Measurements from ENCODE around the gene SLC16A11.

The SLC16A11 gene

DNA sequence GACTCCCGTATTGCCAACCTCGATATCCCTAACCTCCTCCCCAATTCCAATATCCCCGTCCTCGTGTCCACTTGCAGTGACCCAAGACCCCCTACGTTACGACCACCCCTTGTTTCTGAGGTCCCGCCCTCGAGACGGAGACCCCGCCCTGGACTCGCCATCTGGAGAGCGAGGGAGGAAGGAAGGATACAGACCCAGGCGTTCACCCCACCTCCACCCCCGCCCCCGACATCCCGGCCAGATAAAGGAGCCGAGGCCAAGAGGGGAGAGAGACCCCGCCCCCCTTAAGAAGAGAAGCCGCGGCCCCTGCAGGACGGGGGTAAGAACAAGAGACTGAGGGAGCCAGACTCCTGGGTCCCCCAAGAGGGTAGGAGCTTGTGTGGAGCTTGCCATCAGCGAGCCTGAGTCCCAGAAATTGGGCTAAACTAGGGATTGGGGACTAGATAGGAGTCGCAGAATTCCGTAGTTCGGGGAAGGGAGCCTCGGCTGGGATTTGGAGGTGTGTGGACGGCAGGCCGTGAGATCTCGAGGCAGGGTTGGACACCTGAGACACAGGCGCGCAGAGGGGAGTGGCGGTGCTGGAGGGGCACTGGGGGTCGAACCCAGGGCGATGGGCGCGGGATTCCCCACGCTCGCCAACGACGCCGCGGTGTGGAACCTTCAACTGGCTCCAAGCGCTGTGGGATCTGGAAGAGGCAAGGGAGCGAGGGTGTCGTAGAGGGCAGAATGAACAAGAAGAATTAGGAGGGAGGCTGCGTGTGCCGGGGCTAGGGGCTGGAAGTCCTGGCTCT is 20.9 kb downstream of the SLC16A11 start, which contains the start of gene BCL6B:
TSS of gene BCL6B (plus strand) at position 270 of the 791 bp plus-strand sequence. CDS start 622 bp downstream, outside the sequence.
- H3K27ac ChIP-seq (ENCODE audit: low read depth, low read length) = no peak within 1 kb of the TSS
- WGBS = 21% methylated on average over 42 of the region's 47 CpGs
- H3K27me3 ChIP-seq (ENCODE audit: insufficient read depth, low read length) = peaks cover 38% of the 10 kb centered on the region
- no peaks in the 10 kb centered on the region for H3K36me3 ChIP-seq (ENCODE audit: insufficient read depth, low read length)
- H3K9ac ChIP-seq (ENCODE audit: low read depth, low read length) = peak within 1 kb of the TSS; percentile 4; the same call in 1 of the 2 replicates
- no peaks in the 10 kb centered on the region for H3K9me3 ChIP-seq (ENCODE audit: insufficient read depth, low read depth, low read length)
- peak within 1 kb of the TSS; percentile 50 for H3K4me3 ChIP-seq (ENCODE audit: low read length)
- peaks cover 4% of the 10 kb centered on the region; the same call in 1 of the 2 replicates for H3K4me1 ChIP-seq (ENCODE audit: insufficient read depth, low read length)

DNA sequence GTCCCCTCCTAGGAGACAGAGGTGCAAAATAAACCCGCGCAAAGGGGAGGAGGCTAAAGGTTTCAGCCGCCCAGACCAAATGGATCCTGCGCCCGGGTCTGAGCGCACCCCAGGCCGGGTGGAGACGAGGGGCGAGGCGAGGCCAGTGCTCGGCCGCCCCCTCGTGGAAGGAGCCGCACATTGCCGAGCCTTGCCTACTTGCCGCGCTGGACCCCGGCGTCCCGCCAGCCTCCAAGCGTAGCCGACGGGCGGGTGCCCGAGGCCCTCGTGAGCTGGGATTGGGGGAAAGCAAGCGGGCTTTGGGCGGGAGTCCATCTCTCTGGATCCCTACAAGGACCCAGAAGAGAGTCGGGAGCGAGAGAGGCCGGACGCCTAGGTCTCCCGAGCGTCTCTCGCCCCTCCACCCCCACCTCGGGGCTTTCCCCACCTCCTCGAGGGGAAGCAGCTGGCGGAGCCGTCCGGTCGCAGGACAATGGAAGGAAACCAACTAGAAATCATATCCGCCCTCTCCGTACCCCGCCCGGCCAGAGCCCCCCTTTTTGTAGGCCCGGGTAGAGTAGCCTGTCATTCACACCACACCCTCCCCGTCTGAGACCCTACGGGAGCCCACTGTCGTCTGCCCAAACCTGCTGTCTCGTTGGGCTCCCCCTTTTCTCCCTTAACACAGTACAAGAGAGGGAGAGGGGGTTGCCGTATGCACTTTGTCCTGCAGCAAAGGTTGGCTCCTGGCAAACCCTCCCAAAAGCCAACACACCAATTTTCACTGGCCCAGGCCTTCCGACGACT is 21.7 kb downstream of the SLC16A11 start:
- Histone ChIP-seq H3K36me3 (ENCODE audit: insufficient read depth, low read length) (no peaks in the 10 kb centered on the region), H3K9me3 (ENCODE audit: insufficient read depth, low read depth, low read length) (no peaks in the 10 kb centered on the region), H3K27me3 (ENCODE audit: insufficient read depth, low read length) (peaks cover 38% of the 10 kb centered on the region), H3K4me1 (ENCODE audit: insufficient read depth, low read length) (peaks cover 4% of the 10 kb centered on the region; the same call in 1 of the 2 replicates), H3K4me3 (ENCODE audit: low read length) (peak overlapping the region; percentile 50), H3K27ac (ENCODE audit: low read depth, low read length) (no peak overlapping the region), H3K9ac (ENCODE audit: low read depth, low read length) (0 out of 2 replicates have a peak overlapping the region, but pooled peaks have one; percentile 4)
- 7% methylated on average over 53 of the region's 53 CpGs for WGBS

DNA sequence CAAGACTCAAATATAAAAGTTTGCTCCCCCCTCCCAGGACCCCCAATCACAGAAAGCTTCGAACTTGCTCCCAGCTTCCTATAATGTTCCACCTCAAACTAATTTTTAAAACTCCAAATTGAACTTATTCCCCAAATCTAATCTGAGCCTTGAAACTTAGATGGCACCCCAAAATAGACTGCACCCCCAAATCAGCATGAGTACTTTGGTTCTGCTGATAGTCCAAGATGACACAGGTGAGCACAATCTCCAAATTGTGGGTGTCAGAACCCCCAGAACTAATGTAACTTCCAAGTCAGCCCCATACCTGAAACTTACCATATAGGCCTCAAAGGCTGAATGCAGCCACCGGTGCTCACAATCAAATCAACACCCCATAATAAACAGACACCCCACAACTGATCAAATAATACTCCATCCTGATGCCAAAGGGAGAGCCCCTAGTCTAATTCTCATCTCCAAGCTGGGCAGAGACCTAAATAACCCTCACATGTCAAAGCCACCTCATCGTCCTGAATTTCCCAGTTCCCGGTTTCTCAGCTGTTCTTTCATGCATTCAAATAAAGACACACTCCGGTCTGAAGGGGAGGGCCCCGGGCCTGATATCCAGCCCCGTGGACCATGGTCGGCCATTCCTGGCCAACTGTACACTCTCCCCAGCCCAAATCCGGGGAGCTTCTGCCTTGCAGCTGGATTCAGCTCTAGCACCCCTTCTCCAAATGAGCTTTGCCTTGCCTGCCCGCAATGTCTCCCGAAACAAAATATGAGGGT is 22.8 kb downstream of the SLC16A11 start:
- H3K9me3 ChIP-seq (ENCODE audit: insufficient read depth, low read depth, low read length) = no peaks in the 10 kb centered on the region
- H3K36me3 ChIP-seq (ENCODE audit: insufficient read depth, low read length) = peaks cover 8% of the 10 kb centered on the region; the same call in 1 of the 2 replicates
- no peak overlapping the region for H3K9ac ChIP-seq (ENCODE audit: low read depth, low read length)
- H3K4me3 ChIP-seq (ENCODE audit: low read length) = peak overlapping the region; percentile 50; the same call in 1 of the 2 replicates
- peaks cover 38% of the 10 kb centered on the region for H3K27me3 ChIP-seq (ENCODE audit: insufficient read depth, low read length)
- WGBS = 79% methylated on average over 11 of the region's 11 CpGs
- H3K27ac ChIP-seq (ENCODE audit: low read depth, low read length) = no peak overlapping the region
- peaks cover 4% of the 10 kb centered on the region; the same call in 1 of the 2 replicates for H3K4me1 ChIP-seq (ENCODE audit: insufficient read depth, low read length)

DNA sequence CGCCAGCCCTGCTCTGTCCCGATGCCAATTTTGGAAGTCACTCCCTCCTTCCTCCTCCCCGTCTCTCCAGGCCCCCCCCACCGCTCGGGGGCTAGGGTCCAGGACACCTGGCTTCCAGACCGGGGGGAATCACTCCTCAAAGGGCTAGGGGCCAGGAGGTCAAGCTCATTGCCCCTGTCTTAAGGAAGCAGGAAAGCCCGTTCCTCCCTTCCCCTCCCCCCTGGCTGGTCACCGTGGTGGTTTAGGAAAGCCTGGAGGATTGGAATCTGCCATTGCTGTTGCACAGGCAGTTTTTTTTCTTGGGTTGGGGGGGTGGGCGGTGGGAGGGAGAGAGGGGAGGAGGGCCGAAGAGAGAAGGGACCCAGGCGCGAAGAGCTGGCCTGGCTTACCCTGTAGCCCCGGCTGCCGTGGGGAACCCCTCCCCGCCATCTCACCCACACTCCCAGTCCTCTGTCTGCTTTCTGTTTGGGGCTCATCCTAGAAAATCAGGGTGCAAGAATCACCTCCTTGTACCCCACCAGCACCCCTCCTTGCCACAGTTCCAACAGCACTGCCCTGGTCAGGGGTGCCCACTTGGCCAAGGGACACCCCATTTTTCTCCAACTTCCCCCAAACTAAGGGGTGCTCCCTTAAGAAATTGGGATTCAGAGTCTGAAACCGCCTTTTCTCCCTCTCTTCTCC is 23.9 kb downstream of the SLC16A11 start:
- peak overlapping the region; percentile 71 for H3K9ac ChIP-seq (ENCODE audit: low read depth, low read length)
- peaks cover 38% of the 10 kb centered on the region for H3K27me3 ChIP-seq (ENCODE audit: insufficient read depth, low read length)
- H3K4me1 ChIP-seq (ENCODE audit: insufficient read depth, low read length) = peaks cover 4% of the 10 kb centered on the region; the same call in 1 of the 2 replicates
- WGBS = 22% methylated on average over 11 of the region's 16 CpGs
- H3K36me3 ChIP-seq (ENCODE audit: insufficient read depth, low read length) = peaks cover 10% of the 10 kb centered on the region; the same call in 1 of the 2 replicates
- no peaks in the 10 kb centered on the region for H3K9me3 ChIP-seq (ENCODE audit: insufficient read depth, low read depth, low read length)
- H3K4me3 ChIP-seq (ENCODE audit: low read length) = peak overlapping the region; percentile 54
- H3K27ac ChIP-seq (ENCODE audit: low read depth, low read length) = peak overlapping the region; percentile 53; the same call in 1 of the 2 replicates

DNA sequence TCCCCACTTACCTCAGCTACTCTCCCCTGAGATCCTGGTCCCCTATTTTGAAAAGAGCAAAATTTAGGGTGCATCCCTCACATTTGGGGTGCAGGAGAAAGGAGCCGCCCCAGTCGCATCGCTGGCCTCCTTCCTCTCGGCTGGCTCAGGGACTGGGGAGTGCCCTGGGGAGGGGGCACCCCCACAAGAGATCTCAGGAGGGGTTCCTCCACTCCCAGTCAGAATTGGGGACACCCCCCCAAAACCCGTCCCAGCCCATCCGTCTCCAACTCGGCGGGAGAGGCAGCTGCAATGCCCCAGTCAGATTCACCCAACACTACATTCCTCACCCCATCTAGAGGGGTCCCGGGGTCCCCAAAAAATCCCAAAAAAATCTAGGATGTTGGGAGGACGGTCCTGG is 24.5 kb downstream of the SLC16A11 start:
- H3K9ac ChIP-seq (ENCODE audit: low read depth, low read length) = peak overlapping the region; percentile 71

DNA sequence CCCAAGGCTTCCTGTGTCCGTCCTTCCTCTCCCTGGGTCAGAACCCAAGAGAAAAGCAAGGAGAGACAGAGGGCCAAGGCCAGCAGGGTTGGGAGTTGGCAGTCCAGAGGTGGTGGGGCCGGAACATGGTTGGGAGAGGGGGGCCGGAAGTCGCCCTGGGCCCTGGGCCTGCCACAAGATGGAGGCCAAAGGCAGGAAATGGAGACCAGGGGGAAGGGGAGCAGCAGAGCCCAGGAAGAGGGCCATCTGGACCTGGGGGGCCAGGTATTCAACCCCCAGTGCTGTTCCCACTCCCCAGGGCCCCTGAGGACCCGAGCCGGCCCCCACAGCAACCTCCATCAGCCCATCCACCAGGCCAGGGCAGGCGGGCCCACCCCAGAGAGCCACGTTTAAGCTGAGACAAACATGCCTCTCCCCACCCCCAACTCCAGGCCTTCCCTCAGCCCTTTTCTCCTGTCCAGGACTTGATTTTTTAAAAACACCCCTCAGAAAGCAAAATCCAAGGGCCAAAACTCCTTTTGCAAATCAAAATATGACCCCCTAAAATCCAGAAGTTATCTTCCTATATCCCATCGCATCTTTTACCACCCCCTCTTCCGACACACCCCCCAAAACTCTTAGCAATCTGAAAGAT is 25.4 kb downstream of the SLC16A11 start:
- no peak overlapping the region for H3K27ac ChIP-seq (ENCODE audit: low read depth, low read length)

More for the DNA sequence above, 24.5 kb downstream of the SLC16A11 start:
- Histone ChIP-seq H3K27me3 (ENCODE audit: insufficient read depth, low read length) (peaks cover 38% of the 10 kb centered on the region), H3K4me1 (ENCODE audit: insufficient read depth, low read length) (peaks cover 4% of the 10 kb centered on the region; the same call in 1 of the 2 replicates), H3K9me3 (ENCODE audit: insufficient read depth, low read depth, low read length) (no peaks in the 10 kb centered on the region), H3K27ac (ENCODE audit: low read depth, low read length) (peak overlapping the region; percentile 53; the same call in 1 of the 2 replicates), H3K4me3 (ENCODE audit: low read length) (peak overlapping the region; percentile 54), H3K36me3 (ENCODE audit: insufficient read depth, low read length) (peaks cover 10% of the 10 kb centered on the region; the same call in 1 of the 2 replicates)
- 72% methylated on average over 10 of the region's 10 CpGs for WGBS

DNA sequence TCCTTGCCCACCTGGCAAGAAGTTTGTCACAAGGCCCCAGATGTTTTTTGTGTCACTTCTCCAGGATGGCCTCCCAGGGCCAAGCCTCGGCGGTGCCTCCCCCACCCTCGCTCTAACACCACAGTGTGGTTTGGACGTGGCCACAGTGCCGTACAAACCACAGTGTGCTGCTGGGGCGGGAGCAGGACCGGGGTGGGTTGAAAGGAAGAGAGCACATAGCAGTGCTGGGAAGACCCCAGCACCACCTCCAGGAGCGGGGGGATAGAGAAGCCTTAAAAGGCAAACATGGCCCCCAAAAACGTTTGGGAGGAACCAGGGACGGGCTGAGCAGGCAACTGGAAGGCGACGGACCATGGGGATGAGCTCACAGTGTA is 26.1 kb downstream of the SLC16A11 start:
- H3K4me1 ChIP-seq (ENCODE audit: insufficient read depth, low read length) = peaks cover 8% of the 10 kb centered on the region
- no peaks in the 10 kb centered on the region for H3K9me3 ChIP-seq (ENCODE audit: insufficient read depth, low read depth, low read length)
- no peak overlapping the region for H3K27ac ChIP-seq (ENCODE audit: low read depth, low read length)
- peaks cover 10% of the 10 kb centered on the region; the same call in 1 of the 2 replicates for H3K36me3 ChIP-seq (ENCODE audit: insufficient read depth, low read length)
- H3K9ac ChIP-seq (ENCODE audit: low read depth, low read length) = no peak overlapping the region
- H3K27me3 ChIP-seq (ENCODE audit: insufficient read depth, low read length) = peaks cover 27% of the 10 kb centered on the region
- H3K4me3 ChIP-seq (ENCODE audit: low read length) = no peak overlapping the region
- 93% methylated on average over 12 of the region's 12 CpGs for WGBS

More for the DNA sequence above, 25.4 kb downstream of the SLC16A11 start:
- Histone ChIP-seq H3K4me3 (ENCODE audit: low read length) (no peak overlapping the region), H3K9ac (ENCODE audit: low read depth, low read length) (no peak overlapping the region), H3K4me1 (ENCODE audit: insufficient read depth, low read length) (peaks cover 8% of the 10 kb centered on the region), H3K9me3 (ENCODE audit: insufficient read depth, low read depth, low read length) (no peaks in the 10 kb centered on the region), H3K36me3 (ENCODE audit: insufficient read depth, low read length) (peaks cover 10% of the 10 kb centered on the region; the same call in 1 of the 2 replicates), H3K27me3 (ENCODE audit: insufficient read depth, low read length) (peaks cover 33% of the 10 kb centered on the region)
- WGBS = 83% methylated on average over 10 of the region's 10 CpGs

DNA sequence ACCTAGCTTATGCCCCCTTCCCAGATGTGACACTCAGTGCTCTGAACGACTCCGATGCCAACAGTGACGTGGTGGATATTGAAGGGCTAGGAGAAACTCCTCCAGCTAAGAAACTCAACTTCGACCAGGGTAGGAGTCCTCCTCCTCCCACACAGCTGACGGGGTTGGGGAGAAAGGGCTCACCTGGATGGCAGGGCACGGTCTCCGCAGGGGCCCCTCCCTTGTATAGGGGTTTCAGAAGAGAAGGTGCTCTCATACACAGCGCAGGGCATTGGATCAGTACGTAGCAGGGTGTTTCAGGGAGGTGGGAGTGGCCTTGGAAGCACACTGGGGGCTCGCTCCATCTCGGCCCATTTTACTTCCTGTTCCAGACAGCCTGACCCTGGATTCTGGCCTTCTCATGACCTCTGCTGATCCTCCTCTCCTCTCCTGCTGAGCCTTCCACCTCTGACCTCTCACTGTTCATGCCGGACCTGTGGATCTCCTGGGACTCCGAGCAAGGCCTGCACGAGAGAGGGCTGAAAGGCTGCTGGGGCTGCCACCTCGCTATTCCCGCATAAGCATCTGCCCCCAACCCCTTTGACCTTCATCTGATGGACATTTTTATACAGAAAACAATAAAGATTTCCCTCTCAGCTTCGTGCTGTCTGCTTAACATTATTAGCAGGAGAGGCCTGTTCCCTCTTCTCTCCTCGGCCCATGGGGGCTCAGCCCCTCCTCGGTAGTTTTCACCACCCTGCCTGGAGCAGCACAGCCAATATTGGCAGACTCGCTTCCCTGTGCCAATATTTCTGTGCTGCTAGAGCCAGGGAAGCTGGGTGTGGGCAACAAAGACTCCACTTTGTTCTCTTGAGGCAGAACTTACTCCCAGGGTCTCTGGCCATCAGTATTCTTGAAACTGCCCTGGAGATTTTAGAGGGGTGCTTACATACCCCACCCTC is 26.7 kb downstream of the SLC16A11 start:
- H3K36me3 ChIP-seq (ENCODE audit: insufficient read depth, low read length) = peaks cover 10% of the 10 kb centered on the region; the same call in 1 of the 2 replicates
- H3K4me3 ChIP-seq (ENCODE audit: low read length) = no peak overlapping the region
- no peak overlapping the region for H3K27ac ChIP-seq (ENCODE audit: low read depth, low read length)
- H3K9me3 ChIP-seq (ENCODE audit: insufficient read depth, low read depth, low read length) = no peaks in the 10 kb centered on the region
- WGBS = 94% methylated on average over 20 of the region's 20 CpGs
- peaks cover 20% of the 10 kb centered on the region for H3K27me3 ChIP-seq (ENCODE audit: insufficient read depth, low read length)
- no peak overlapping the region for H3K9ac ChIP-seq (ENCODE audit: low read depth, low read length)
- H3K4me1 ChIP-seq (ENCODE audit: insufficient read depth, low read length) = peaks cover 8% of the 10 kb centered on the region

DNA sequence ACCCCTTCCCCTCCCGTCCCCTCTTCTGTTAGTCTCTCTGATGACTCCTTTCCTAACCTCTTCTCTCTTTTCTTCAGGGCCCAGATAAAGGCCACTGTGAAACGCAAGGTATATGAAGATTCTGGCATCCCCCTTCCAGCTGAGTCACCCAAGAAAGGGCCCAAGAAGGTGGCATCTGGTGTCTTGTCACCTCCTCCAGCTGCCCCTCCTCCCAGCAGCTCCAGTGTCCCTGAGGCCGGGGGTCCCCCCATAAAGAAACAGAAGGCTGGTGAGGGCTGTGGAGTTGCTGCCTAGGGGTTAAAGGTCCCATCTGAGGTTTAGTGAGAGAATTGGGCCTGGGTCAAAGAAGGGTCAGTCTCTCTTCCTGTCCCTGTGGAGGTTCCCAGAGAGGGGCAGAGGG is 27.5 kb downstream of the SLC16A11 start:
- 91% methylated on average over 3 of the region's 3 CpGs for WGBS
- peaks cover 8% of the 10 kb centered on the region for H3K4me1 ChIP-seq (ENCODE audit: insufficient read depth, low read length)
- no peak overlapping the region for H3K27ac ChIP-seq (ENCODE audit: low read depth, low read length)

More for the DNA sequence above, 27.5 kb downstream of the SLC16A11 start:
- H3K4me3 ChIP-seq (ENCODE audit: low read length) = no peak overlapping the region
- no peaks in the 10 kb centered on the region for H3K9me3 ChIP-seq (ENCODE audit: insufficient read depth, low read depth, low read length)
- H3K36me3 ChIP-seq (ENCODE audit: insufficient read depth, low read length) = peaks cover 10% of the 10 kb centered on the region; the same call in 1 of the 2 replicates
- no peak overlapping the region for H3K9ac ChIP-seq (ENCODE audit: low read depth, low read length)
- H3K27me3 ChIP-seq (ENCODE audit: insufficient read depth, low read length) = peaks cover 14% of the 10 kb centered on the region

Measured in HUES64 (cell line).